ENCODE data around the gene TK2.
"Not testable (repeated sequence)": the region's sequence is repeated elsewhere in the genome, so short reads cannot be mapped to it uniquely, and the experiment has no call there.

GRCh38 chr16:66514391-66514790 lies 35.5 kb downstream of the TK2 start:
- TF ChIP-seq CTCF (conservative IDR thresholded peaks at IDR 0.05; ENCODE audit: low read length); EZH2phosphoT487 (IDR thresholded peaks at IDR 0.05; ENCODE audit: borderline replicate concordance): not testable (repeated sequence)

Data from Loucy (cell line).